Transverse colon (tissue), 4 donors: ENCODE data around the gene OR7A10. TPM values are rescaled to one million over a fixed set of nuclear protein-coding genes. Genes with fewer than 3 reads are reported as not detected.
A peak's percentile ranks its signal among the peaks of the same experiment; 100 is the strongest.

Experiments used
- DNase-seq: peaks from one replicate; pipeline ENCODE4 v3.0.0-alpha.2; 2019
- H3K27ac ChIP-seq, 4 donors: fragments of 200-600 bp; sonication (generic); 2 replicates each; pipeline ENCODE4 v1.5.1; 2016 to 2018; ENCODE audit warnings: inconsistent platforms in 4 of 4
- H3K27me3 ChIP-seq: fragments of 200-600 bp; sonication (generic); 2 replicates; pipeline ENCODE4 v1.5.1; 2017; ENCODE audit warnings: inconsistent platforms
- H3K36me3 ChIP-seq, 4 donors: fragments of 200-600 bp; sonication (generic); 2 replicates each; pipeline ENCODE4 v1.5.1; 2017 to 2019; ENCODE audit warnings: inconsistent platforms in 4 of 4
- H3K4me1 ChIP-seq, 4 donors: fragments of 200-600 bp; sonication (generic); 2 replicates each; pipeline ENCODE4 v1.5.1; 2017 to 2020; ENCODE audit warnings: inconsistent platforms in 4 of 4
- H3K4me3 ChIP-seq, 4 donors: fragments of 200-600 bp; sonication (generic); 1 replicate in 1 of 4; 2 replicates in 3 of 4; pipeline versions ENCODE4 v1.5.1 to v1.6.1; 2017 to 2019; ENCODE audit warnings: inconsistent platforms in 4 of 4
- H3K9me3 ChIP-seq, 2 donors: fragments of 200-600 bp; sonication (generic); 2 replicates each; pipeline ENCODE4 v1.5.1; 2017 to 2019; ENCODE audit warnings: inconsistent platforms in 2 of 2
- EP300 ChIP-seq: sonication (generic); formaldehyde crosslinking; IDR thresholded peaks from one replicate; pipeline ENCODE4 v1.6.1; 2017; ENCODE audit warnings: antibody characterized with exemption, low read depth
- POLR2A ChIP-seq: fragments of 450-650 bp; IDR thresholded peaks from one replicate; pipeline ENCODE4 v1.6.1; 2016; ENCODE audit warnings: antibody characterized with exemption, mild to moderate bottlenecking, moderate library complexity
- POLR2AphosphoS5 ChIP-seq, 3 donors: sonication (generic); formaldehyde crosslinking; IDR thresholded peaks; one replicate each; pipeline ENCODE4 v1.6.1; 2016; ENCODE audit warnings: antibody characterized with exemption in 3 of 3
- WGBS, 2 donors: methylation state at CpG; one replicate each; pipeline ENCODE4 v1.1.5; 2018; ENCODE audit warnings: low coverage in 1 of 2; 5-methylcytosine and 5-hydroxymethylcytosine counted together
- in situ Hi-C, 4 donors: fragments of 200-750 bp; cut with MboI; loops; one replicate each; pipeline versions ENCODE4 v1.15.0 to v1.15.1; 2017; ENCODE audit warnings: low sequenced_read_pairs in 3 of 4, low pct_ligation_motif_present in 1 of 4, low pct_unique_long_range_greater_than_20kb in 1 of 4
- intact Hi-C: fragments of 100-400 bp; cut with DNase I; formaldehyde crosslinking; loops from one replicate; pipeline ENCODE4 v1.15.1; 2023; ENCODE audit warnings: low total_unique reads
- total RNA-seq, 4 donors: library from RNA; depleted of rRNA; stranded (reverse); fragments of >200 nt; gene quantifications; one replicate each; pipeline ENCODE4 v1.1.0, GENCODE V29; 2016
- TF ChIP-seq, protein P1 (sequence below), 5 experiments: fragments of 200-600 bp in 3 of 5; fragments of 450-650 bp in 2 of 5; sonication (generic) in 3 of 5; IDR thresholded peaks; 1 replicate in 2 of 5; 2 replicates in 3 of 5; pipeline ENCODE4 v1.5.1; 2016 to 2017; ENCODE audit warnings: antibody characterized with exemption in 5 of 5, inconsistent platforms in 3 of 5, mild to moderate bottlenecking in 2 of 5, moderate library complexity in 1 of 5

OR7A10 gene
- total RNA-seq, 4 donors from 2014 or later, result not detected

DNA sequence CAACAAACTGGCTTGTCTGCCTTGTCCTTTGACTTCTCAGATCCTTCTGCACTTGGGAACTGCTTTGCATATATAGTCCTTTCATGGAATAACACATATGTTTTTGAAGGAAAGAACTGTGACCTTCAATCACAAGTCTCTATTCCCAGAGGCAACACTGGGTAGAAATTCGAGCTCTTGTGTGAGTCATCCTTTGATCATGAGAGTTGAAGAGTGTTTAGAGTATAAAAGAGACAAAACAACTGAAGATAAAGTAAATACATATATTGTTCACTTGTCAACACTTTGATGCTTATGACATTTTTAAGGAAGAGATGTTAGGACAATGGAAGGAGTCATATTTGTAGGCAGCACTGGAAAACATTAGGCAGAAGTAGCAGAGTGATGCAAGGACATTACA lies 8.5 kb downstream of the OR7A10 start:
- WGBS, 2 donors, result 29 to 36% methylated on average over 1 of the region's 1 CpG
- Histone ChIP-seq H3K4me3 (no peak overlapping the region), H3K36me3 (no peaks in the 10 kb centered on the region), H3K27ac (no peak overlapping the region), H3K27me3 (peaks cover 6% of the 10 kb centered on the region), H3K9me3 (no peaks in the 10 kb centered on the region), H3K4me1 (no peaks in the 10 kb centered on the region)
- intact Hi-C loops (no loop called here), in situ Hi-C loops (no loop called here)
- TF ChIP-seq POLR2A, result no peak
- TF ChIP-seq, protein P1, sequence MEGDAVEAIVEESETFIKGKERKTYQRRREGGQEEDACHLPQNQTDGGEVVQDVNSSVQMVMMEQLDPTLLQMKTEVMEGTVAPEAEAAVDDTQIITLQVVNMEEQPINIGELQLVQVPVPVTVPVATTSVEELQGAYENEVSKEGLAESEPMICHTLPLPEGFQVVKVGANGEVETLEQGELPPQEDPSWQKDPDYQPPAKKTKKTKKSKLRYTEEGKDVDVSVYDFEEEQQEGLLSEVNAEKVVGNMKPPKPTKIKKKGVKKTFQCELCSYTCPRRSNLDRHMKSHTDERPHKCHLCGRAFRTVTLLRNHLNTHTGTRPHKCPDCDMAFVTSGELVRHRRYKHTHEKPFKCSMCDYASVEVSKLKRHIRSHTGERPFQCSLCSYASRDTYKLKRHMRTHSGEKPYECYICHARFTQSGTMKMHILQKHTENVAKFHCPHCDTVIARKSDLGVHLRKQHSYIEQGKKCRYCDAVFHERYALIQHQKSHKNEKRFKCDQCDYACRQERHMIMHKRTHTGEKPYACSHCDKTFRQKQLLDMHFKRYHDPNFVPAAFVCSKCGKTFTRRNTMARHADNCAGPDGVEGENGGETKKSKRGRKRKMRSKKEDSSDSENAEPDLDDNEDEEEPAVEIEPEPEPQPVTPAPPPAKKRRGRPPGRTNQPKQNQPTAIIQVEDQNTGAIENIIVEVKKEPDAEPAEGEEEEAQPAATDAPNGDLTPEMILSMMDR (IDR thresholded peaks at IDR 0.05), result no peak
- DNase-seq, result no peak

DNA sequence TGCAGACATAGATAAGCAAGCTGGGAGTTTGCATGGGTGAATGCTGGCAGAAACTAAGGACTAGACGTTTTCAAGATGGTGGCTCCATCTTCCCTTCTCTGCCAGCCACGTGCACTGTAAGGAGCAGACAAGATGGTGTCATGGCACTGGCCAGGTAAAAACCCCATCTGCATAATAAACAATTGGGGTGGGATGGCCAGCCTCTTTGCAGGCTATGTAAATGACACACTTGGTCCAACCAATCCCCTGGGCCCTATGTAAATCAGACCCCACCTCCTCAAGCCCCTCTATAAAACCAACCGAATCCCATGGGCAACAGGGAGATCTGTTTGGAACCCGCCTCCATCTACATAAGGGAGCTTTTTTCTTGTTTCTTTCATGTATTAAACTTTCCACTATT lies 11.3 kb downstream of the OR7A10 start:
- TF ChIP-seq EP300 (no peak), POLR2AphosphoS5 (IDR thresholded peaks at IDR 0.05) (no peak), POLR2A (no peak)
- TF ChIP-seq, protein P1 (IDR thresholded peaks at IDR 0.05), result no peak
- 65% methylated on average over 4 of the region's 4 CpGs; no CpG with 5 or more reads in 1 of the 2 donors for WGBS, 2 donors
- intact Hi-C loops (no loop called here), in situ Hi-C loops (no loop called here)
- Histone ChIP-seq H3K4me1 (no peaks in the 10 kb centered on the region), H3K4me3 (no peak overlapping the region), H3K9me3 (no peaks in the 10 kb centered on the region), H3K27me3 (no peaks in the 10 kb centered on the region), H3K36me3 (no peaks in the 10 kb centered on the region), H3K27ac (no peak overlapping the region)
- DNase-seq, result no peak

DNA sequence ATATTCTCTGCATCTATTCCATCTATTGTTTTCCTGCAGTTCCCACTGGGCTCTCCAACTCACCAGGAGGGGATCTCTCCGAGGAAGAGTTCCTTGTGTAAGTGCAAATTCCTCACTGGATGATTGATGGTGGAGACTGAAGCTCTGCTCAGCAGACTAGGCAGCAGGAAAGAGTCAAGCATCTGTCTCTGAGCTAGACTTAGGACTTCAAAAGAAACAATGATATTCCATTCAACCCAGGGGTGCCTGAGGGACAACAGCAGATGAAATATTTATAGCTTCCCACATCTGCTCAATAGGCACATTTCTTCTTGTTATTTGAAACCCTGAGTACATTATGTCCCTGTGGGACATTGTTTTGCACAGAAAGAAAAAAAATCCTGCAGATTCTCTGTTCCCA lies 13.7 kb downstream of the OR7A10 start, which contains the start of the genes OR7A5 and OR7C1:
Gene OR7A5, minus strand, starts transcription at position 175 of the 400 bp plus-strand sequence. CDS start 6,944 bp downstream, outside the sequence.
Gene OR7C1, minus strand, starts transcription at position 175 of the 400 bp plus-strand sequence. CDS start 35,049 bp downstream, outside the sequence.
- peak in 2 of 3 donors; percentile 5 to 9 for TF ChIP-seq POLR2AphosphoS5 (IDR thresholded peaks at IDR 0.05)
- no peak for TF ChIP-seq POLR2A
- no peaks in the 10 kb centered on the region for H3K36me3 ChIP-seq
- DNase-seq, result no peak
- no peaks in the 10 kb centered on the region for H3K9me3 ChIP-seq
- H3K27ac ChIP-seq, result no peak within 1 kb of the TSS
- in situ Hi-C loops (no loop called here), intact Hi-C loops (no loop called here)
- H3K4me1 ChIP-seq, result no peaks in the 10 kb centered on the region
- WGBS, 2 donors, result 20 to 44% methylated on average over 1 of the region's 1 CpG
- no peak within 1 kb of the TSS for H3K4me3 ChIP-seq
- no peaks in the 10 kb centered on the region for H3K27me3 ChIP-seq

DNA sequence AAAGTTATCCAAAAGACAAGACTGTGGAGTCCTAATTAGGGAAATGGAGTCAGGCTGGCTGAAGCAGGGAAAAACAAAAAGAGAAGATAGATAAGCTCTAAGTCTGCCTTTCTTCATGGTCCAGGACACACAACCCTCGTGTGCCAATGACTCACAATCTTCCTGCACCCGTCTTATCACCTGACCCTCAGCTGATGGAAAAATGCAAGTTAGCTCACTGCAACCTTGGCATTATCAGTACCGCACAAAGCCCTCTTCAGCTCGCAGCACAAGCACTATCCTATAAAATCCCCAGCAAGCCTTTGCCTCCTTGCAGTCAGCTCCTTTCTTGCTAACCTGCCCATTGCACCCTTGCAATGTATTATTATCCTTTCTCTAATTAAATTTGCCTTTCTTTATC lies 18.0 kb downstream of the OR7A10 start:
- WGBS, 2 donors, result 54 to 60% methylated on average over 4 of the region's 4 CpGs
- in situ Hi-C loops (no loop called here), intact Hi-C loops (no loop called here)
- no peak overlapping the region for H3K27ac ChIP-seq
- H3K9me3 ChIP-seq, result no peaks in the 10 kb centered on the region
- no peaks in the 10 kb centered on the region for H3K4me1 ChIP-seq
- H3K27me3 ChIP-seq, result peaks cover 3% of the 10 kb centered on the region
- no peak overlapping the region for H3K4me3 ChIP-seq
- TF ChIP-seq POLR2A (no peak), POLR2AphosphoS5 (IDR thresholded peaks at IDR 0.05) (no peak), EP300 (no peak)
- TF ChIP-seq, protein P1 (IDR thresholded peaks at IDR 0.05), result no peak
- H3K36me3 ChIP-seq, result no peaks in the 10 kb centered on the region
- DNase-seq, result no peak

GRCh38 chr19:14826006-14826405 lies 22.7 kb downstream of the OR7A10 start:
- H3K4me3 ChIP-seq, result no peak overlapping the region
- WGBS, 2 donors, result 80 to 83% methylated on average over 2 of the region's 2 CpGs
- H3K27ac ChIP-seq, result no peak overlapping the region
- DNase-seq, result no peak
- no peaks in the 10 kb centered on the region for H3K36me3 ChIP-seq
- intact Hi-C loops (no loop called here), in situ Hi-C loops (no loop called here)
- H3K27me3 ChIP-seq, result peaks cover 12% of the 10 kb centered on the region
- no peak for TF ChIP-seq POLR2AphosphoS5 (IDR thresholded peaks at IDR 0.05)
- TF ChIP-seq POLR2A, result no peak
- TF ChIP-seq, protein P1 (IDR thresholded peaks at IDR 0.05), result no peak
- no peak for TF ChIP-seq EP300
- H3K4me1 ChIP-seq, result no peaks in the 10 kb centered on the region
- H3K9me3 ChIP-seq, result no peaks in the 10 kb centered on the region
